Thyroid gland (tissue), 4 donors: ENCODE data around the gene GPHA2.

Source experiments
- CTCF ChIP-seq, 6 experiments: fragments of 200-600 bp in 3 of 6; fragments of 450-650 bp in 3 of 6; sonication (generic) in 3 of 6; IDR thresholded peaks; one replicate each; pipeline ENCODE4 v1.5.1; 2016 to 2019; ENCODE audit warnings: antibody characterized with exemption in 6 of 6, mild to moderate bottlenecking in 2 of 6, inconsistent platforms in 1 of 6, moderate library complexity in 1 of 6
- POLR2A ChIP-seq, 2 donors: fragments of 450-650 bp; IDR thresholded peaks; one replicate each; pipeline ENCODE4 v1.6.1; 2017; ENCODE audit warnings: antibody characterized with exemption in 2 of 2, mild to moderate bottlenecking in 2 of 2, moderate library complexity in 1 of 2

- no peak for TF ChIP-seq POLR2A (IDR thresholded peaks at IDR 0.05)
- TF ChIP-seq CTCF (IDR thresholded peaks at IDR 0.05) = no peak
Measured at GRCh38 chr11:64936539-64936938, 846 bp upstream of the GPHA2 start.
